IPS-NIHi7 (cell line): Measurements from ENCODE around the gene CAPZB.
A peak's percentile ranks its signal among the peaks of the same experiment; 100 is the strongest.
"Not testable (repeated sequence)": the region's sequence is repeated elsewhere in the genome, so short reads cannot be mapped to it uniquely, and the experiment has no call there.

Experiments used
- DNase-seq: peaks from one replicate; pipeline ENCODE4 v3.0.0; 2012; ENCODE audit warnings: mixed read lengths; ENCODE audit errors: extremely low spot score

Gene CAPZB

GRCh38 chr1:19485362-19486187 lies at the start of gene CAPZB:
Gene CAPZB (minus strand): TSS chr1:19485539. CDS start chr1:19485438, 101 bp downstream.
- DNase-seq = peak; percentile 97

DNA sequence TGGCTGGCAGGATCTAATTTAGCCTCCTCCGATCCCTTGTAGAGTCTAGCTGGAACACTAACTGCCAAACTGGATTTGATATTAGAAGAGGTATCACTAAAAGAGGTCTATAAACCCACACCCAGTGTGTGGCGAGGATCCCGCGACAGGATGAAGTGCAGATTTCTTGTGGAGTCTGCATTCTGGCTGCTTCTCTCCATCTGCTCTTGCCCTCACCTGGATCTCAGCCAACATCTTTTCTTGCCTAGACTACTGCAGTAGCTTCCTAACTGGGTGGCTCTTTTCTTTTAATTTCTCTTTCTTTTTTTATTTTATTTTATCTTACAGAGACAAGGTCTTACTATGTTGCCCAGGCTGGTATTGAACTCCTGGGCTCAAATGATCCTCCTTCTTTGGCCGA lies 48.9 kb upstream of the CAPZB start:
- no peak for DNase-seq

DNA sequence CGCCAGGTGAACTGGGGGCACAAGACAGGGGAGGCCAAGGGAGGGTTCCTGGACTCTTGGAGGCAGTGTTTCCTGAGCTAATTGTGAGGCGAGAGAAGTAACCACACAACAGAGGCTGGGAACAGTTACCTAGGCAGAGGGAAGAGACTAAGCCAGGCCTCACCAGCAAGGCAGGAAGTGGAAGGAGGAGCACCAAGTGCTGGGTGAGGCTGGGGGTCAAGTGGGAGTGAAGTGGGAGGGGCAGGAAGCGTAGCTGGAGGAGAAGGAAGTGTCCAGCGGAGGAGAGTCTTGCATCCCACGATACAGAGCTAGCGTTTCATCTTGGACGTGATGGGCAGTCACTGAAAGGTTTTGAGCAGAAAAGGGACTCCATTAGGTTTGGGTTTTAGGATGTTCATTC lies 48.3 kb upstream of the CAPZB start:
- no peak for DNase-seq

DNA sequence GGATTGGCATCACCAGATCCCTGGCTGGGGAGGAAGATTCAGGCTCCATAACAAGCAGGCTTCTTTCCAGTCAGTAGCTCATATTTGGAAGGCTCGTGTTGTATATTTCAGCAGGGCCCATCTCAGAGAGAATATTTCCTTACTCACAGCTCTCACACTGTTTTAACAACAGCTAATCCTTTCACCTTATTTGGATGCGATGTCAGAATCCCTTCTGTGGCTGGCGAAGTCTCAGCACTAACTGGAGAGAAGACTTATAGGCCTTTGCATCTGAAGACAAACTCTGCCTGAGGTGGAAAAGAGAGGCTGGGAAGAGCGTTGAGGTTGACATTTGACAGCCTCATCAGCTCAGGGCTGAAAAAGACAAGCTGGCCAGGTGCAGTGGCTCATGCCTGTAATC lies 47.2 kb upstream of the CAPZB start:
- DNase-seq = no peak

DNA sequence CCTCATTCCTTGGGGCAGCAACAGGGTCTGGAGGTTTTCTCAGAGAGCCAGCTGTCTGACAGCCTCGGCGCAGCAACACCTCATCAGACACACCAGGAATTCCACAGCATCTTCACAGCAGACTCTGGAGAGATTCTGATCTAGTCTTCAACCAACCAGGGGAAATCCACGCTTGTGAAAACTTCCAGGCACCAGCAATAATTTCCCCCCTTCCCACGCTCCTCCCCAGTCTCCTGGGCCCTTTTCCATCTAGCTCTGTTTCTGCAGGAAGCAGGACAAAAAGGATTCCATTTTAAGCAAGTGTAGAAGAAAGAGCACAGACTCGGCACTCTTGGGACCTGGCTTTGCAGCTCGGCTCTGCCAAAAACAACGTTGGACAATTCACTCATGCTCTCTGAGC lies 44.3 kb upstream of the CAPZB start:
- no peak for DNase-seq

DNA sequence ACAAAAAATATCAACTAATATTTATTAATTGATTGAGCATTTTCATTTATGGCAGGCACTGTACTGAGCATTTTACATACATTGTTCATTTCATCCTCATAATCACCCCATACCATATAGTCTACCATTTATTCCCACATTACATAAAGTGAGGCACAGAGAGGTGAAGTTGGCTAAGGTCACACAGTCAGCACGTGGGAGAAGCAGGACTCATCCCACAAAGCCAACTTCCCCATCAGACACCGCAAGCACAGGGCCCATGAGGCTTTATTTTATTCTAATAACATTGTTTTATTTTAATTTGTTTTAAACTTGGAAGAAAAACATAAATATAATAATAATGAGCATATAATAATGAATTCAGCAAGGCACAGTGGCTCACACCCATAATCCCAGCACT lies 43.1 kb upstream of the CAPZB start:
- DNase-seq = no peak

GRCh38 chr1:19525607-19526545 lies 40.5 kb upstream of the CAPZB start:
- no peak for DNase-seq

GRCh38 chr1:19524791-19525190 lies 39.5 kb upstream of the CAPZB start:
- DNase-seq = no peak

- not testable (repeated sequence) for DNase-seq
These were observed 37.2 kb upstream of the CAPZB start for GRCh38 chr1:19522570-19522969.

DNA sequence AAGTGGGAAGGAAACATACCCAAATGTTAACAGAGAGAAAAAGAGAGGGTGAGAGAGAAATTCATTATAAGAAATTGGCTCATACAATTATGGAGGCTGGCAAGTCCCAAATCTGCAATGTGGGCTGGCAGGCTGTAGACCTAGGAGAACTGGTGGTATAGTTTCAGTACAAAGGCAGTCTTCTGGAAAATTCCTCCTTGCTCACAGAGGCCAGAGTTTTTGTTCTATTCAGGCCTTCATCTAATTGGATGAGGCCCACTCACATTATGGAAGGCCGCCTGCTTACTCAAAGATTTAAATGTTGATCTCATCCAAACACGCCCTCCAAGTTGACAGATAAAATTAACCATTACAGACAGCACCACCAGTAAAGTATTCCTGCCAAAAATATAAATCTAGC lies 36.1 kb upstream of the CAPZB start:
- DNase-seq = no peak

DNA sequence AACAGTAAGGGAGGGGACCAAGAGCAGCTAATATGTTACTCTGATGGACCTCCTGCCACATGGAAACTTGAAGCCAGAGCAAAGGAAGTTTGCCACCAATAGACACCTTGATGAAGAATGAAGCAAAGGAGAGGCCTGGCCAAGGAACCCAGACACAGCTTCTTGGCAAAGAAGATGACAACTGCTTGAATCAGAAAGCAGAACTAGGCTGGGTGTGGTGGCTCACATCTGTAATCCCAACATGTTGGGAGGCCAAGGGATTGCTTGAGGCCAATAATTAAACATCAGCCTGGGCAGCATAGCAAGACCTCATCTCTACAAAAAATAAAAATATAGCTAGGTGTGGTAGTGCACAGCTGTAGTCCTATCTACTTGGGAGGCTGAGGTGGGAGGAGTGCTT lies 31.7 kb upstream of the CAPZB start:
- DNase-seq = no peak

DNA sequence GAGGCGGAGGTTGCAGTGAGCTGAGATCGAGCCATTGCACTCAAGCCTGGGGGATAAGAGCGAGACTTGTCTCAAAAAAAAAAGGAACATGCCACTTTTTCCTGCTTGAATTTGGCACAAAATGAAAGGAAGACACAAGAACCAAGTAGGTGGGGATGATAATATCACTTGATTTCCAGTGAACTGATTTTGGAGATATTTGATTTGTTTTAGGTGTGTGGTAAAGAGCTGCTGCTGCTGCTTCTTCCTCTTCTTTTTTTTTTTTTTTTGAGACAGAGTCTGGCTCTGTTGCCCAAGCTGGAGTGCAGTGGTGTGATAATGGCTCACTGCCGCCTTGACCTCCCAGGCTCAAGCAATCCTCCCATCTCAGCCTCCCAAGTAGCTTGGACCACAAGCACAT lies 29.9 kb upstream of the CAPZB start:
- DNase-seq = no peak

GRCh38 chr1:19514391-19514831 lies 29.1 kb upstream of the CAPZB start:
- DNase-seq = no peak

DNA sequence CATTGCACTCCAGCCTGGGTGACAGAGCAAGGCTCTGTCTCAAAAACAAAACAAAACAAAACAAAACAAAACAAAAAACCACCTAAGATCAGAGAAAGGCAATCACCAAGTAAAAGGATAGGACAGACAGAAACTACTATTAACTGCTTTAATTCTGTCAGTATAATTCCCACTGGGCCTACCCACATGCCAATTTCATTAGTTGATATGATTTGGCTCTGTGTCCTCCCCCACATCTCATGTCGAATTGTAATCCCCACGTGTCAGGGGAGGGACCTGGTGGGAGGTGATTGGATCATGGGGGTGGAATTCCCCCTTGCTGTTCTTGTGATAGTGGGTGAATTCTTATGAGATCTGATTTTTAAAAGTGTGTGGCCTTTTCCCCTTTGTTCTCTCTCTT lies 27.2 kb upstream of the CAPZB start:
- no peak for DNase-seq

DNA sequence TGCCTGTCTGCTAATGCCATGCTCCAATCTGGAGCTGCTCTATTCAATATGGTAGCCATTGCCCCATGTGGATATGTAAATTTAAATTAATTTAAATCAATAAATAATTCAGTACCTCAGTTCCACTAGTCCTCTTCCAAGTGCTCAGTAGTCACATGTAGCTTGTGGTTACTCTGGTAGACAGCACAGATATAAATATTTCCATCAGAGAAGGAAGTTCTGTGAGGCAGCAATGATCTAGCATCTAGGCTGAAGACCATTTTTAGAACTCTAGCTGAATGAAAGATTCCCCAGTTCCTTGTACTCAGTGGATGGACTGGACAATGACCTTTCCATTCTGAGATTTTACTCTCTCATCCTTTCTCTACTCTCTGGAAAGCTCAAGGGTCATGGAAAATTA lies 25.8 kb upstream of the CAPZB start:
- no peak for DNase-seq

DNA sequence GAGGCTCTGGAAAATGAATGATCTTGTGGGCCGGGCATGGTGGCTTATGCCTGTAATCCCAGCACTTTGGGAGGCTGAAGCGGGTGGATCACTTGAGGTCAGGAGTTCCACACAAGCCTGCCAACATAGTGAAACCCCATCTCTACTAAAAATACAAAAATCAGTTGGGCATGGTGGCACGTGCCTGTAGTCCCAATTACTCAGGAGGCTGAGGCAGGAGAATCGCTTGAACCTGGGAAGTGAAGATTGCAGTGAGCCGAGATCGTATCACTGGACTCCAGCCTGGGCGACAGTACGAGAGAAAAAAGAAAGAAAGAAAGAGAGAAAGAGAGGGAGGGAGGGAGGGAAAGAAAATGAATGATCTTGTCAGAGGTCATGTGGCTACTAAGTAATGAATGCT lies 24.3 kb upstream of the CAPZB start:
- DNase-seq = not testable (repeated sequence)

DNA sequence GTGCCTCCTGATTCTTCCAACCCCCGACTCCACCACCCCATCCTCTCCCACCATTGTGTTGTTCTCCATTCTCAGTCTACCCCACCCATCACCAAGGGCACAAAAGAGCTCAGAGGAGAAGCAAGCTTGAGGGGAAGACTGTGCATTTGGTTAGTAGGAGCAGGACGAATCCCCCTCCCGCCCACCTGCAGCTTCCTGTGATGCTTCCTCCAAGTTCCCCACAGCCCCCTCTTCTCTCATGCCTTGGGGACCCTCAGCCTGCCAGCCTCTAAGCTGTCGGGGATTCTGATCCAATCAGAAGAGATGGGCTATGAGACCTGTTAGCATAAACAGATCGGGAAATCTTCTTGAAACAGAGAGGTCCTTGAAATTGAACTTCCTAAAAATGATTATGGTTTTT lies 22.2 kb upstream of the CAPZB start:
- no peak for DNase-seq

- DNase-seq = no peak
These were observed 20.5 kb upstream of the CAPZB start for GRCh38 chr1:19505693-19506457.

GRCh38 chr1:19504796-19505692 lies 19.7 kb upstream of the CAPZB start:
- no peak for DNase-seq

DNA sequence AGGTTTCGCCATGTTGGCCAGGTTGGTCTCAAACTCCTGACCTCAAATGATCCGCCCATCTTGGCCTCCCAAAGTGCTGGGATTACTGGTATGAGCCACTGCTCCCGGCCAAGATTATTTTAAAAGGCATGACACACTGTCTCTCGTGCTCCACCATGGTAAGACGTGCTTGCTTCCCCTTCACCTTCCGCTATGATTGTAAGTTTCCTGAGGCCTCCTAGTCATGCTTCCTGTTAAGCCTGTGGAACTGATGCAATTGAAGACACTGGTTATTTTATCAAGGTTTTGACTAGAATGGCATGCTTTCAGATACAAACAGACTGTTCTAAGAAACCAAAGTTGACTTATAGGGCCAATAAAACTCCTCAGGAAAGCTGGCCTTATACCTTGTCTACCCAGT lies 16.9 kb upstream of the CAPZB start:
- not testable (repeated sequence) for DNase-seq

- not testable (repeated sequence) for DNase-seq
These were observed 14.5 kb upstream of the CAPZB start for GRCh38 chr1:19499887-19500286.
